ENCODE measurements around the gene TTC12. TPM values are rescaled to one million over a fixed set of nuclear protein-coding genes. Genes with fewer than 3 reads are reported as not detected.

The TTC12 gene
- total RNA-seq = 4.4 and 6.4 TPM in 2 replicates

GRCh38 chr11:113314389-113315301, at the start of gene TTC12:
Gene TTC12, plus strand, starts transcription at chr11:113314583. Its CDS starts 1,675 bp downstream, at chr11:113316258.
- DNase-seq (ENCODE audit: extremely low read depth, low read depth, low spot score) = no peak

GRCh38 chr11:113265362-113265761, 49.0 kb upstream of the TTC12 start:
- no peak for DNase-seq (ENCODE audit: extremely low read depth, low read depth, low spot score)

GRCh38 chr11:113267493-113267892, 46.9 kb upstream of the TTC12 start:
- no peak for DNase-seq (ENCODE audit: extremely low read depth, low read depth, low spot score)

GRCh38 chr11:113269096-113269495, 45.3 kb upstream of the TTC12 start:
- no peak for DNase-seq (ENCODE audit: extremely low read depth, low read depth, low spot score)

- DNase-seq (ENCODE audit: extremely low read depth, low read depth, low spot score) = no peak
Measured at GRCh38 chr11:113269636-113270035, 44.7 kb upstream of the TTC12 start.

GRCh38 chr11:113270080-113270479, 44.3 kb upstream of the TTC12 start:
- no peak for DNase-seq (ENCODE audit: extremely low read depth, low read depth, low spot score)

- no peak for DNase-seq (ENCODE audit: extremely low read depth, low read depth, low spot score)
Measured at GRCh38 chr11:113271551-113272245, 42.7 kb upstream of the TTC12 start.

- no peak for DNase-seq (ENCODE audit: extremely low read depth, low read depth, low spot score)
Measured at GRCh38 chr11:113272281-113272680, 42.1 kb upstream of the TTC12 start.

- DNase-seq (ENCODE audit: extremely low read depth, low read depth, low spot score) = no peak
Measured at GRCh38 chr11:113272927-113273615, 41.3 kb upstream of the TTC12 start.

GRCh38 chr11:113273720-113274119, 40.7 kb upstream of the TTC12 start:
- DNase-seq (ENCODE audit: extremely low read depth, low read depth, low spot score) = no peak

GRCh38 chr11:113274713-113275582, 39.4 kb upstream of the TTC12 start:
- no peak for DNase-seq (ENCODE audit: extremely low read depth, low read depth, low spot score)

GRCh38 chr11:113275602-113276001, 38.8 kb upstream of the TTC12 start:
- DNase-seq (ENCODE audit: extremely low read depth, low read depth, low spot score) = no peak

GRCh38 chr11:113276466-113276865, 37.9 kb upstream of the TTC12 start:
- DNase-seq (ENCODE audit: extremely low read depth, low read depth, low spot score) = no peak

GRCh38 chr11:113277907-113278306, 36.5 kb upstream of the TTC12 start:
- no peak for DNase-seq (ENCODE audit: extremely low read depth, low read depth, low spot score)

GRCh38 chr11:113278481-113278880, 35.9 kb upstream of the TTC12 start:
- DNase-seq (ENCODE audit: extremely low read depth, low read depth, low spot score) = no peak

GRCh38 chr11:113278925-113279324, 35.5 kb upstream of the TTC12 start:
- DNase-seq (ENCODE audit: extremely low read depth, low read depth, low spot score) = no peak

GRCh38 chr11:113279591-113279990, 34.8 kb upstream of the TTC12 start:
- DNase-seq (ENCODE audit: extremely low read depth, low read depth, low spot score) = no peak

GRCh38 chr11:113281052-113281725, 33.2 kb upstream of the TTC12 start:
- DNase-seq (ENCODE audit: extremely low read depth, low read depth, low spot score) = no peak

GRCh38 chr11:113282898-113283437, 31.4 kb upstream of the TTC12 start:
- DNase-seq (ENCODE audit: extremely low read depth, low read depth, low spot score) = no peak

- no peak for DNase-seq (ENCODE audit: extremely low read depth, low read depth, low spot score)
Measured at GRCh38 chr11:113283881-113284280, 30.5 kb upstream of the TTC12 start.
